GM18907 (cell line): ENCODE results near the gene KCNMA1.

Experiments
- ATAC-seq: cut with Tn5 transposase; IDR thresholded peaks from one replicate; pipeline ENCODE4 v1.9.1; 2021; ENCODE audit warnings: mild to moderate bottlenecking, moderate library complexity; ENCODE audit not compliant: unreplicated experiment

Gene KCNMA1

DNA sequence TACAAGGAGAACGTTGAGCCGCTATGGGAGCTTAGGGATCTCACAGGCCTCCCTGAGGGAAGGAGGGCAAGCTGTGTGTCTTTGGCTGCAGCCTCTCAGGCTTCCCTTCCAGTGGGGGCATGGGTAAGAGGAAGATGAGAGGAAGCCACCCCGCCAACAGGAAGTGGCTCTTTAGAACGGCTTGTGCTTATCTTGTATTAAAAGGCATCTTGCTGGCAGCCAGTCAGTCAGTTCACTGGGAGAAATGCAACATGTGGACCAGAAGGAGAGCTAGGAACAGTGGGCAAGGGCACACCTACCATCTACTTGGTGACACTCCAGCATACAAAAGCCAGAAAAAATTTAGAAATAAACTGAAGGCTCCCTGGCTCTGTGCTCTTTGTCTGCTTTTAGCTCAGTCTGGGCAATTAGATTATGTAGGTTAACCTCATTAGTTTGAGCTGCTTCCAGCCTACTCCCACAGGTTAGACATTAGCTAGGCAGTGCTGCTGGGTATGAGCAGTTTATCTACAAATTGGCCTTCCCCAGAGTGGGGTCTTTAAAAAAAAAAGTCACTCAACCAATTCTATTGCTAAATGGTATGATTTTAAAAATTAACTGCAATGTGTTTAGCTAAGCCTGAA lies 595.9 kb downstream of the KCNMA1 start:
- ATAC-seq, result no peak

DNA sequence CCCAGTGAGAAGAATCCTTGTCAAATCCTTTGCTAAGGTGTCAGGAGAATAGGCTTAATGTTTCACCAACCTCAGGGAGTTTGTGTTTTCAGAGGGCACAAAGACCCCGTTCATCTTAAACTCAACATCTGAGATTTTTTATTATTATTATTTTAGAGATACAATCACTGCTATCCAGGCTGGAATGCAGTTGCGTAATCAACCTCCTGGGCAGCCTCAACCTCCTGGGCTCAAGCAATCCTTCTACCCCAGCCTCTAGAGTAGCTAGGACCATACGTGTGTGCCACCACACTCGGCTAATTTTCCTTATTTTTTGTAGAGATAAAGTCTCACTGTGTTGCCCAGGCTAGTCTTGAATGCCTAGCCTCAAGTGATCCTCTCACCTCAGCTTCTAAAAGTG lies 599.2 kb downstream of the KCNMA1 start:
- no peak for ATAC-seq

DNA sequence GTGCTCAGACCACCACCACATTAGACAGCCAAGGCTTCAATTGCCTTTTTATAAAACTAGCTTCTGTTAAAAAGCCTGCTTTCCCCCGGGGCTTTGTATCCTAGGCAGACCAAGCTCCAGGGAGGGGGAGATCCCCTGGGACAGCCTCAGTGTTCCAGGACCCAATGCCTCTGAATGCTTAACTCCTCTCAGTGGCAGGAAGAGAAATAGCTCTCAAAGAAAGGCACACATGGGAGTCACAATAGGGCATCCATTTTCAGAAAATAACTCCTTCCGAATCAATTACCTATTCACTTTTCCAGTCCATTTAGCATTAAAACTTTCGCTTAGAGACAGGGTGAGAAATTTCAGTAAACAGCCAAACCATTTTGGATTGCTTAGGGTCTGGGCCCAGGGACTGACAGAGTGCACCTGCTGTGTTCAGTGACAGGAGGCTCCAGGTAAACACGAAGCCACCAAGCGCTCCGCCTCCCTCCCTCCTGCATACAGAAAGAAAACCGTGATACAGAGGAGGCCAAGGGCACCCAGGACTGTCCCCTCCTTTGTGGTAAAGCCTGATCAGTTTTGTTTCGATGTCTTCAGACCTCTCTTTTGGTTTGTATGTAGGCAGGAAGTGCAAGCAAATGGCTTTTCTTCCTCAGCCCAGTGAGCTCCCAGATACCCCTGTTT lies 599.7 kb downstream of the KCNMA1 start:
- no peak for ATAC-seq

GRCh38 chr10:77036993-77037734 lies 600.4 kb downstream of the KCNMA1 start:
- ATAC-seq, result no peak

DNA sequence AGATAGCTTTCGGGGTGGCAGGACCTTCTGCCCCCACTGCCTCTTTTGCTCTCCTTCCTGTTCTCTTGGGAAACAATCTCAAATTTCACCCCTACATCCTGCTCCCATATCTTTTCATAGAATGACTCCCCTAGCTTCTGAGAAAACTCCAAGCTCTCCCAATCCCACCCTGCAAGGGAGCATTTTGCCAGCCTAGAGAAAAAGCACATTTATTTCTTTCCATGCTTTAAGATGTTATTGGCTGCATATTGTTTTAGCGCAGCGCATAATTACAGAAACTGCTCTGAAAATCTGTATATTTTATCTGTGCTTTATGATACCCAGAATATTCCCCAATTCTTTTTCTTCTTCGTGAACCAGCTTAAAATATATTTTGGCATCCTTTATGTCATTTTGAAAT lies 601.3 kb downstream of the KCNMA1 start:
- no peak for ATAC-seq

DNA sequence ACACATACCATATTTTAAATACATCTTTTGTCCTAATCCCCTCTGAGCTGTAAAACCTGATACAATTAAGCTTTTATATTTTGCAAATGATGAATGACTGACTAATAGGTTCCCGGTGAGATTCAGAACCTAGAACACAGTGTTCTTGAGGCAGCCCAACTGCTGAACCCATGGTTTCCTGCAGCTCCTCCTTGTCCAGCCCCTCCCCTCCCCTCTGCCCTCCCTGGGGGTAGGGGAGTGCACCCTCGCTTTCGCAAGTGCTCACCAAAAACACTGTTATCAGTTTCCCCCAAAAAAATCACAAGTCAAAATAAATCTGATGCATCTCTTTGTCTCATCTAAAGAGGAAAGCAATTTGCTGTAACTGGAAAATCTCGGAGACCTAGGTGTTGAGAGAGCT lies 602.8 kb downstream of the KCNMA1 start:
- no peak for ATAC-seq

DNA sequence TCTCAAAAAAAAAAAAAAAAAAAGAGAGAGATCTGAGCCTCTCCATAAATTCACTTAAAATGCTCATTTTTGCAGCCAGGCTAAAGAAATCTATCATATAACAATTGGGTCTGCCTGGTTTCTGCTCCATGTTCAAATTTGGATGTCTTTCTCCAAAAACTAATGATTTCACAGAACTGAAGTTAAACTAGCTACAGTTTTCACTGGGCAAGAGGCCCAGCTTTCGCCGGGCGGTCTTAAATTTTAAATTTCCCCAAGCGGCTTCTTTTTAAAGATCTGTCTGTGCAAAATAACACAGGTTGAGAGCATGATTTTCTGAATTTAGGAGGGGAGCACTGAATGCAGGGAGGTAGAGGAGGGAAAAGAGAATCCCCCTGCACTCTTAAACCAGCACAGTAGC lies 603.4 kb downstream of the KCNMA1 start:
- ATAC-seq, result no peak

DNA sequence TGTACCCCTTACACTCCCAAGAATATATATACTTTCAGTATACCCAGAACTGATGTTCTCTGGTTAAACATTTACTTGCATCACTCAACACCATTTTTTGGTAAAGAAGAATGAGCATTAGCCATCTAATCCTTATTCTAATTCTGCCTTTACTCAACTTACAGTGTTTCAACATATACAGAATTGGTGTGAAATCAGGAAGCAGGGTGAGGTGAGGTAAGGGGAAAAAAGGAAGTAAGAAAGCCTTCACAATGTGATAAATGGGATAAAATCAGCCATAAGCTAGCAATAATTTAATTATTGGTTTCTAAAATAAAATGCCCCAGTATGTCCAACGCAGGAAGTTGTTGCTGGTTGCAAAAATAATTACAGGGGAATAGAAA lies 605.4 kb downstream of the KCNMA1 start:
- ATAC-seq, result no peak

DNA sequence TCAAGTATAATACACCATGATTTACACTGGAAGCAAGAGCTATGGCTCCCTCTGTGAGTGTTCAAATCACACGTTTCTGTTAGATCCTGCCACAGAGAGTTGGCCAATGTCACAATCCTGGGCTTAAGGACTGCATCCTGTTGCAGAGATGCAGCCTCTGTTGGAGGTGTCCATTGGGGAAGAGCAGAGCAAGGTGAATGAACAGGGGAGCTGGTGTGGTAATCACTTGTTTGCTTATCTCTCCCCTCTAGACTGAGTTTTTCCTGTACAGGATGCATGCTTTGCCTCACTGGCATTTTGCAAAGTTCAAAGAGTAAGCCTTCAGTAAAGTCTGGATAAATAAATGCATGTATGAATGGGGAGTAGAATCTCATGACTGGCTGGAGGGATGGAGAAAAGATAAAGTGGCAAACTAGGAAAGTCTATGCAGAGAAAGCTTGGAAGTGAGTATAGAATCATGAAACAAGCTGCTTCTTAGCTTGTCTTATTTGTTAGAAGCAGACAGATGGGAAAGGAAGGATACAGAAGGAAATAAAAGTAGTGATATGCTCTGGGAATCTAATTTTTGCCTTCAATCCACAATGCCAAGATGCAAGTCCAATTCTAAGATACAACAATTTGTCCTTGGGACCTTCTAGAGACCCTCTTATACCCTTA lies 605.9 kb downstream of the KCNMA1 start:
- ATAC-seq, result no peak

DNA sequence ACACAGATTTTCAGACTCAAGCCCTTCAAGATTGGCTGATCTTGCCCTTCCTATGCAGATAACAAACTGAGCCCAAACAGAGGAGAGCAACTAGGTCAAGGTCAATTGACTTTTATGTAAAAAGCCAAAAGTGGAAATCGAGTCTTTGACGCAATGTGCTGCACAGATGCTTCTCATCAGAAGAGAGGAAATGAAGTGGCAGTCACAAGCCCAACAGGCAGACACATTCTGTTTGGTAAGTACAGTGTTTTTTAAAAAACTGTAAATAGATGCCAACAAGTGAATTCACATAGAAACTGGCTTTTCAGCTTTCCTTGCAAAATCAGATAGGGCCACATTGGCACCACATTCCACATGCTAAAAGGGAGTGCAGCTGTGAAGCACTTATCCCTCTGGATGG lies 606.6 kb downstream of the KCNMA1 start:
- no peak for ATAC-seq

GRCh38 chr10:77029777-77030717 lies 607.6 kb downstream of the KCNMA1 start:
- no peak for ATAC-seq

GRCh38 chr10:77028042-77028441 lies 609.6 kb downstream of the KCNMA1 start:
- no peak for ATAC-seq

DNA sequence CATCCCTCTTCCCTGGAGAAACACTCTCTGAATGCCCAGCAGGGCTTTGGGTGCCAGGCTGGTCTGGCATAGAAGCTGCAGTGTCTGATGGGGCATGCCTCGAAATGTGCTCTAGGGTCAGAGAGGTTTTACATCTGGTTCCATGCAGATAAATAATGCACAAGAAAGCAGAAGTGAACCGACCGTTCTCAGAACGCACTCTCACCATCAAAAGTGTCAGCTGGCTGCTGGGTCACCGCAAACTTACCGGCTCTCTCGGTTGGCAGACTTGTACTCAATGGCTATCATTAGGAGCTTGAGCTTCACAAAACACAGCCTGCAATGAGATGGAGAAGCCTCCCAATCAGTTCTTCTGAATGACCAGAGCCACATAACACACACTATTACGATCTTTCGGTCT lies 610.0 kb downstream of the KCNMA1 start:
- ATAC-seq, result peak; percentile 94

- no peak for ATAC-seq
Measured at GRCh38 chr10:77027141-77027540, 610.5 kb downstream of the KCNMA1 start.

DNA sequence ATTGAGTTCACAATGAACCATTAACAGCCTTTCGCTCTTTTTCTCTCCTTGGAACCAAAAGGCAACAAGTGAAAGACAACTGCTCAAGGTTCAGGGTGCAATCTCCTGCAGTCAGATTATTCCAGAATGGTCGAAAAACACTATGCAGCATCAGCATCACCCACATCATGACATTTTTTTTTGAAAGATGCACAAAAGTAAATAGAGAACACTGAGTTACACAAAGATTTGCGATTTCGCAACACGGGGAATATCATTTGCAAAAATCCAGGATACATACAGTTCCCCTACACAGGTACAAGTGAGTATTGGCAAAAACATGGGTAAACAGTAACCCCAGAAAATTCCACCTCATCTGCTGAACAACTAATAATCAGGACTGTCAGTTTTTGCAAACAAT lies 611.5 kb downstream of the KCNMA1 start:
- ATAC-seq, result no peak

GRCh38 chr10:77024461-77024860 lies 613.1 kb downstream of the KCNMA1 start:
- ATAC-seq, result no peak

GRCh38 chr10:77023396-77023795 lies 614.2 kb downstream of the KCNMA1 start:
- ATAC-seq, result no peak

DNA sequence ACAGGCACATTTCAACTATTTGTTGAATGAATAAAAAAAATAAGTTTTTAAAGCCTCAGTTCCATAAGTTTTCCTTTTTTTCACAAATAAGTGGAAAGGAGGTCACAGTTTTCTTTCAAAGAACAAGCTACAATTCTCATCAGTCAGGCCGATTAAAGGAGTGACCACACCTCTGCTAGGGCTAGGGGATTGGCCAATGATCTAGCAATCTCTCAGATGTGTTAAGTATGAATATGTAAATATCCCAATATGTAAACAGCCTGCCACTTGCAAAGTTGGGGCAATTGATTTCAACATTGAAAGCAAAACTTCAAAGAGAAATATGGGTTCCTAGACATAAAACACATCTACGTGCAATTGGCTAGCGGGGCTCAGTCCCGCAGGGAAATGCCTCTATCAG lies 614.9 kb downstream of the KCNMA1 start:
- no peak for ATAC-seq

DNA sequence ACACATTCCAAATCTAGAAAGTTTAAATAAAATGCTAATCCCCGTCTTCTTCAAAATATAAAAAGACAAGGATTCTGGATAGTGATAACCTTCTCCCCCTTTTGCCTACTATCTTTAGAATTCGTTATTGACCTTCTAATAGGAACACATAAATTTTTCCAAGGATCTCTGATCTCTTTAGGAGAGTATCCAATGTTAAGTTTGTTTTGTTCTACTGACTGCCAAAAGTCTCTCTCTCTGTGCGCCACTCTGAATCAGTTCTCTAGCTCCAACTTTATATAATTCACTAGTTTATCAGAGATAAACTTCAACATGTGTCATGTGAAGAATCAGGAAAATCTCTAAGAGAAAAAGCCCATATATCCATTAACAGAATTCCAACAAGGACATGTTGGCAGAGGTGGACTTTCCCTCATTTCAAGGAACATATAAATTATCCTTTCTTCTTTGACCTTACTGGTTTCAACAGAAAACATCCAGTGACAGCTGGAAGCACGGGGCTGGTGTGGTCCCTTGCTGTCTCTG lies 615.6 kb downstream of the KCNMA1 start:
- ATAC-seq, result no peak

DNA sequence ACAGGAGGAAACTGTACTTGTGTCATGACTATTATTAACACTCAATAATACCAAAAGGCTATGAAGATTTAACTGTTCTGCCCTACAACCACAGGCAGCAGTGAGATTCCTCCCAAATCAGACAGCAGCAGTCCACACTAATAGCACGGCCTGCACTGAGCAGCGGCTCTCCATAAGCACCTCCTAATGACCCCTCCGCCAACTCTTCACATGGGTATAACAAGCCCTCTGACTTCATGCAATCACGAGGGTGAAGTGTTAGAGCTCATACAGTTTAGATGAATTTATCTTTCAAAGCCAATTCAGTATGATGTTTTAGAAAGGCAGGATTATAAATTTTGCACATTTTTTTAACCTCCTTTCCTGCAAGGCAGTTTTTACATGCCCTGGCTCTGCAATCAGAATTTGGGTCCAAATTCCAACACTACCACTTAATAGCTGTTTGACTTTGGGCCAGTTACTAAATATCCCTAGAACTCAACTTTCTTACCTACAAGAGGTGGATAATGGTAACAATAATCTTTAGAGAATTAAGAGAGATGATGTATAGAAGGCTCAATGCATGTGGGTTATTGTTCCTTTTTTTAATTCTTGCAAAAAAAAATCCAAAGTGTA lies 617.1 kb downstream of the KCNMA1 start:
- no peak for ATAC-seq
